Lower lobe of right lung (tissue), 2 donors: ENCODE measurements around the gene SHROOM2. TPM values are rescaled to one million over a fixed set of nuclear protein-coding genes. Genes with fewer than 3 reads are reported as not detected.
A peak's percentile ranks its signal among the peaks of the same experiment; 100 is the strongest.
"Not testable (repeated sequence)": the region's sequence is repeated elsewhere in the genome, so short reads cannot be mapped to it uniquely, and the experiment has no call there.

Source experiments
- ATAC-seq, 2 donors: fragments of 200-7000 bp; cut with Tn5 transposase; one replicate each; pipeline ENCODE4 v1.9.1; 2020 to 2022; ENCODE audit warnings: mild to moderate bottlenecking in 2 of 2, moderate library complexity in 2 of 2
- DNase-seq: peaks from one replicate; pipeline ENCODE4 v3.0.0-alpha.2; 2020
- H3K27ac ChIP-seq: fragments of 200-600 bp; one replicate; pipeline ENCODE4 v1.8.0; 2022
- H3K27me3 ChIP-seq: fragments of 200-600 bp; one replicate; pipeline ENCODE4 v1.8.0; 2022; ENCODE audit warnings: low read depth
- H3K36me3 ChIP-seq: fragments of 200-600 bp; one replicate; pipeline ENCODE4 v1.8.0; 2022; ENCODE audit warnings: mild to moderate bottlenecking
- H3K4me1 ChIP-seq: fragments of 200-600 bp; one replicate; pipeline ENCODE4 v1.8.0; 2022
- H3K4me3 ChIP-seq: fragments of 200-600 bp; one replicate; pipeline ENCODE4 v1.8.0; 2022; ENCODE audit warnings: mild to moderate bottlenecking
- H3K9me3 ChIP-seq: fragments of 200-600 bp; one replicate; pipeline ENCODE4 v1.8.0; 2022
- intact Hi-C: fragments of 100-400 bp; cut with DNase I; formaldehyde crosslinking; loops from one replicate; pipeline ENCODE4 v1.11.0; 2022
- total RNA-seq: library from RNA; stranded (reverse); fragmentation: NEBNext Ultra II Directional; extraction: Animal tissue kit (Norgen Biotek cat#: 25700); gene quantifications from one replicate; pipeline ENCODE4 v1.2.1, GENCODE V29; 2021
- TF ChIP-seq, protein P1 (sequence below): fragments of 200-600 bp; IDR thresholded peaks from one replicate; pipeline ENCODE4 v1.8.0; 2022; ENCODE audit warnings: antibody characterized with exemption, mild to moderate bottlenecking
- donor health status: DM: no; HTN: yes; CAD: no; lungs with severe emphysema.

The SHROOM2 gene
- total RNA-seq, 1 donor from 2014 or later, result 9.3 TPM

GRCh38 chrX:9857575-9858474, 71.6 kb downstream of the SHROOM2 start:
- no peaks in the 10 kb centered on the region for H3K27me3 ChIP-seq
- ATAC-seq, result no peak
- H3K9me3 ChIP-seq, result no peaks in the 10 kb centered on the region
- H3K4me3 ChIP-seq, result no peak overlapping the region
- no peak for DNase-seq
- H3K36me3 ChIP-seq, result no peaks in the 10 kb centered on the region
- TF ChIP-seq, protein P1, sequence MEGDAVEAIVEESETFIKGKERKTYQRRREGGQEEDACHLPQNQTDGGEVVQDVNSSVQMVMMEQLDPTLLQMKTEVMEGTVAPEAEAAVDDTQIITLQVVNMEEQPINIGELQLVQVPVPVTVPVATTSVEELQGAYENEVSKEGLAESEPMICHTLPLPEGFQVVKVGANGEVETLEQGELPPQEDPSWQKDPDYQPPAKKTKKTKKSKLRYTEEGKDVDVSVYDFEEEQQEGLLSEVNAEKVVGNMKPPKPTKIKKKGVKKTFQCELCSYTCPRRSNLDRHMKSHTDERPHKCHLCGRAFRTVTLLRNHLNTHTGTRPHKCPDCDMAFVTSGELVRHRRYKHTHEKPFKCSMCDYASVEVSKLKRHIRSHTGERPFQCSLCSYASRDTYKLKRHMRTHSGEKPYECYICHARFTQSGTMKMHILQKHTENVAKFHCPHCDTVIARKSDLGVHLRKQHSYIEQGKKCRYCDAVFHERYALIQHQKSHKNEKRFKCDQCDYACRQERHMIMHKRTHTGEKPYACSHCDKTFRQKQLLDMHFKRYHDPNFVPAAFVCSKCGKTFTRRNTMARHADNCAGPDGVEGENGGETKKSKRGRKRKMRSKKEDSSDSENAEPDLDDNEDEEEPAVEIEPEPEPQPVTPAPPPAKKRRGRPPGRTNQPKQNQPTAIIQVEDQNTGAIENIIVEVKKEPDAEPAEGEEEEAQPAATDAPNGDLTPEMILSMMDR, result no peak
- H3K4me1 ChIP-seq, result no peaks in the 10 kb centered on the region
- peak overlapping the region; percentile 56 for H3K27ac ChIP-seq
- intact Hi-C loops, result no loop called here

GRCh38 chrX:9858684-9859083, 72.5 kb downstream of the SHROOM2 start:
- H3K27ac ChIP-seq, H3K4me1 ChIP-seq, H3K36me3 ChIP-seq, H3K4me3 ChIP-seq, ATAC-seq, H3K9me3 ChIP-seq, DNase-seq, H3K27me3 ChIP-seq, intact Hi-C loops: not testable (repeated sequence)

DNA sequence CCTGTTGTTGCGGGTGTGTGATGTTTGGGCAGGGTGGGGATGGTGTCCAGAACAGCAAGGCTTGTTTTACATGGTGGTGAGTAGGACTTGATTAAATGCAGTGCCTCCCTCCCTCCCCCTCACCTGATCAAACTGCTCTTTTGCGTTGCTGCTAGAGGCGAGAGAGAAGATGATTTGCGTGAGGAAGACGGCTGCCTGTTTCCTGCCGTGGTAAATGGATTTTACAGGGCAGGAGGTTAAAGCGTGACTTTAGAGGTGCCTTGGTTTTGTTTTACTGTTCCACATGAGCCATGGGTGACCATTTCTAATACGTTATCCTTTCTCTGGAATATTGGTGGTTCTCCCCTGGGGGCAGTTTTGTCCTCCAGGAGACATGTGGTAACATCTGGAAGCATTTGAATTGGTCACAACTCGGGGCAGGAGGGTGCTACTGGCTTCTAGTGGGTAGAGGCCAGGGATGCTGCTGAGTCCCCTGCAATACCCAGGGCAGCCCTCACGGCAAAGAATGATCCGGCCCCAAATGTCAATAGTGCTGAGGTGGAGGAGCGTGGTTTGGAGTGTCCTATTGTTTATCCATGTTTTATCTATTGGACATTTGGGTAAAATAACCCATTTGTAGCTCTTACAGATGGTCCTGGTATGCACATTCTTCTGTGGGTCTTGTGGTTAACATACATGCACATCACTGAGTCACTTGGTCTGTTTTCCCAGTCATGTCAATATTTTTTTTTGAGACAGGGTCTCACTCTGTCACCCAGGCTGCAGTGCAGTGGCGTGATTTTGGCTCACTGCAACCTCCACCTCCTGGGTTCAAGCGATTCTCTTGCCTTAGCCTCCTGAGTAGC, 73.7 kb downstream of the SHROOM2 start:
- no peak for ATAC-seq
- Histone ChIP-seq H3K36me3 (no peaks in the 10 kb centered on the region), H3K4me1 (no peaks in the 10 kb centered on the region), H3K27me3 (no peaks in the 10 kb centered on the region), H3K4me3 (no peak overlapping the region), H3K27ac (no peak overlapping the region), H3K9me3 (no peaks in the 10 kb centered on the region)
- TF ChIP-seq, protein P1, result no peak
- DNase-seq, result no peak
- intact Hi-C loops, result no loop called here

GRCh38 chrX:9860826-9861225, 74.6 kb downstream of the SHROOM2 start:
- ATAC-seq, result no peak
- Histone ChIP-seq H3K27ac (no peak overlapping the region), H3K4me1 (no peaks in the 10 kb centered on the region), H3K27me3 (no peaks in the 10 kb centered on the region), H3K36me3 (no peaks in the 10 kb centered on the region), H3K4me3 (no peak overlapping the region), H3K9me3 (no peaks in the 10 kb centered on the region)
- intact Hi-C loops, result no loop called here
- no peak for DNase-seq
- TF ChIP-seq, protein P1, result no peak

GRCh38 chrX:9861711-9862110, 75.5 kb downstream of the SHROOM2 start:
- intact Hi-C loops, result no loop called here
- Histone ChIP-seq H3K4me3 (no peak overlapping the region), H3K36me3 (no peaks in the 10 kb centered on the region), H3K4me1 (no peaks in the 10 kb centered on the region), H3K9me3 (no peaks in the 10 kb centered on the region), H3K27ac (no peak overlapping the region), H3K27me3 (no peaks in the 10 kb centered on the region)
- ATAC-seq (no peak), DNase-seq (no peak)
- TF ChIP-seq, protein P1, result no peak
